ENCODE measurements around the gene RALA. TPM values are rescaled to one million over a fixed set of nuclear protein-coding genes. Genes with fewer than 3 reads are reported as not detected.

RALA gene
- total and polyA plus RNA-seq, 4 donors, result 5.7 to 18.8 (median 9.2) TPM

DNA sequence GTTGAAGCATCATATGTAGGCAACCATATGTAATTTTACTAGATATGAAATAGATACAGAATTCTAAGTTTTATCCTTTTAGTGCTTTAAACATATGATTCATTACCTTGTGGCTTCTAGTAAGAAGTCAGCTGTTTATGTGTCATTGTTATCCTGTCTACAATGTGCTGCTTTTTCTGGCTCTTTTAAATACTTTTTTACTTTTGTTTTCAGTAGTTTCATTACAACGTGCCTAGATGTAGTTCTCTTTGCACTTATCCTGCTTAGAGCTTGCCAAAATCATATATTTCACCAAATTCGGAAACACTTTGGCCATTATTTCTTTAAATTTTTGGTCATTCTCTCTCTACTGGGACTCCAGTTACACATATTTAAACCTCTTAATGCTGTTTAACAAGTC, 30.8 kb upstream of the RALA start:
- DNase-seq (ENCODE audit: low spot score), result no peak
- TF ChIP-seq TAF1 (conservative IDR thresholded peaks at IDR 0.05) (no peak), NR2F2 (IDR thresholded peaks at IDR 0.05) (no peak), JUND (IDR thresholded peaks at IDR 0.05) (no peak), SP1 (IDR thresholded peaks at IDR 0.05) (no peak), EGR1 (IDR thresholded peaks at IDR 0.05; ENCODE audit: low read depth in 2 of 2) (no peak), YY1 (IDR thresholded peaks at IDR 0.05) (no peak), RAD21 (IDR thresholded peaks at IDR 0.05) (no peak)
- Histone ChIP-seq H3K36me3 (ENCODE audit: control insufficient read depth in 4 of 4, insufficient read depth in 3 of 4, low read depth in 1 of 4, low read length in 3 of 4) (no peaks in the 10 kb centered on the region), H3K9ac (ENCODE audit: low read depth in 1 of 2, low read length in 2 of 2) (no peak overlapping the region), H3K27ac (ENCODE audit: low read depth in 1 of 2, low read length in 2 of 2) (no peak overlapping the region), H3K4me3 (ENCODE audit: low read depth in 1 of 3, low read length in 3 of 3) (no peak overlapping the region), H3K9me3 (ENCODE audit: control insufficient read depth in 4 of 4, low read length in 3 of 4) (no peaks in the 10 kb centered on the region), H3K27me3 (ENCODE audit: control insufficient read depth in 4 of 4, insufficient read depth in 4 of 4, low read length in 3 of 4) (no peaks in the 10 kb centered on the region), H3K4me1 (ENCODE audit: control insufficient read depth in 4 of 4, insufficient read depth in 4 of 4, low read length in 3 of 4) (no peaks in the 10 kb centered on the region)
- WGBS, result 50% methylated on average over 2 of the region's 2 CpGs

DNA sequence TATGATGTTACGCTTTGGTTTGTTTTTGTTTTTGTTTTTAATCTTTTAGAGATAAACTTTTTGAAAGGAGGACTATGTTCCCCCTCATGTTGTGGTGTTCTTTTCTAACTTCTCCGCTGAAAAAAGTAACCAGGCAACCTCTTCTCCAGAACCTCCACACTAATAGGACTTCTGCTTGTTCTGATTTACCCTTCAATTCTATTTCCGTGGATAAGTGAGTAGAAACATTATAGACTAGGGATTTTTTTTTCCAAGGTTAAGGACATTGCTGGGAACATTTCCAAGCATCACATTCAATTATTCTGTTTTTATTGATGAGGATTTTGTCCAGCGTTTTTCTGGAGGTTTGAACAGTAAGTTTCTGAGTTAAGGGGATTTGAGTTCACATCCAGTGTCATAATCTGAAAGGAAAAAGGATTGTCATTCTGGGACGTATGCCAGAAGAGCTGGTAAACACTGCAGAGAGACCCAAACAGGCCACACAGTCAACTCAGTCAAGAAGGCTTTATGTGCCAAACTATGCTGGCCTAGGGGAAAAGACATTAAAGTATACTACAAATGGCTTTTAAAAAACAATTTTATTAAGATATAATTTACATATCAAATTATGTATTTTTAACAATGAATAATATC, 28.3 kb upstream of the RALA start:
- Histone ChIP-seq H3K9me3 (ENCODE audit: control insufficient read depth in 4 of 4, low read length in 3 of 4) (no peaks in the 10 kb centered on the region), H3K27ac (ENCODE audit: low read depth in 1 of 2, low read length in 2 of 2) (no peak overlapping the region), H3K27me3 (ENCODE audit: control insufficient read depth in 4 of 4, insufficient read depth in 4 of 4, low read length in 3 of 4) (no peaks in the 10 kb centered on the region), H3K36me3 (ENCODE audit: control insufficient read depth in 4 of 4, insufficient read depth in 3 of 4, low read depth in 1 of 4, low read length in 3 of 4) (no peaks in the 10 kb centered on the region), H3K4me3 (ENCODE audit: low read depth in 1 of 3, low read length in 3 of 3) (no peak overlapping the region), H3K4me1 (ENCODE audit: control insufficient read depth in 4 of 4, insufficient read depth in 4 of 4, low read length in 3 of 4) (no peaks in the 10 kb centered on the region), H3K9ac (ENCODE audit: low read depth in 1 of 2, low read length in 2 of 2) (no peak overlapping the region)
- TF ChIP-seq, protein P1, sequence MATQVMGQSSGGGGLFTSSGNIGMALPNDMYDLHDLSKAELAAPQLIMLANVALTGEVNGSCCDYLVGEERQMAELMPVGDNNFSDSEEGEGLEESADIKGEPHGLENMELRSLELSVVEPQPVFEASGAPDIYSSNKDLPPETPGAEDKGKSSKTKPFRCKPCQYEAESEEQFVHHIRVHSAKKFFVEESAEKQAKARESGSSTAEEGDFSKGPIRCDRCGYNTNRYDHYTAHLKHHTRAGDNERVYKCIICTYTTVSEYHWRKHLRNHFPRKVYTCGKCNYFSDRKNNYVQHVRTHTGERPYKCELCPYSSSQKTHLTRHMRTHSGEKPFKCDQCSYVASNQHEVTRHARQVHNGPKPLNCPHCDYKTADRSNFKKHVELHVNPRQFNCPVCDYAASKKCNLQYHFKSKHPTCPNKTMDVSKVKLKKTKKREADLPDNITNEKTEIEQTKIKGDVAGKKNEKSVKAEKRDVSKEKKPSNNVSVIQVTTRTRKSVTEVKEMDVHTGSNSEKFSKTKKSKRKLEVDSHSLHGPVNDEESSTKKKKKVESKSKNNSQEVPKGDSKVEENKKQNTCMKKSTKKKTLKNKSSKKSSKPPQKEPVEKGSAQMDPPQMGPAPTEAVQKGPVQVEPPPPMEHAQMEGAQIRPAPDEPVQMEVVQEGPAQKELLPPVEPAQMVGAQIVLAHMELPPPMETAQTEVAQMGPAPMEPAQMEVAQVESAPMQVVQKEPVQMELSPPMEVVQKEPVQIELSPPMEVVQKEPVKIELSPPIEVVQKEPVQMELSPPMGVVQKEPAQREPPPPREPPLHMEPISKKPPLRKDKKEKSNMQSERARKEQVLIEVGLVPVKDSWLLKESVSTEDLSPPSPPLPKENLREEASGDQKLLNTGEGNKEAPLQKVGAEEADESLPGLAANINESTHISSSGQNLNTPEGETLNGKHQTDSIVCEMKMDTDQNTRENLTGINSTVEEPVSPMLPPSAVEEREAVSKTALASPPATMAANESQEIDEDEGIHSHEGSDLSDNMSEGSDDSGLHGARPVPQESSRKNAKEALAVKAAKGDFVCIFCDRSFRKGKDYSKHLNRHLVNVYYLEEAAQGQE (IDR thresholded peaks at IDR 0.05), result no peak
- TF ChIP-seq GABPA (IDR thresholded peaks at IDR 0.05 in 1 of 2, conservative IDR thresholded peaks at IDR 0.05 in 1 of 2), result no peak
- TF ChIP-seq, protein P2, sequence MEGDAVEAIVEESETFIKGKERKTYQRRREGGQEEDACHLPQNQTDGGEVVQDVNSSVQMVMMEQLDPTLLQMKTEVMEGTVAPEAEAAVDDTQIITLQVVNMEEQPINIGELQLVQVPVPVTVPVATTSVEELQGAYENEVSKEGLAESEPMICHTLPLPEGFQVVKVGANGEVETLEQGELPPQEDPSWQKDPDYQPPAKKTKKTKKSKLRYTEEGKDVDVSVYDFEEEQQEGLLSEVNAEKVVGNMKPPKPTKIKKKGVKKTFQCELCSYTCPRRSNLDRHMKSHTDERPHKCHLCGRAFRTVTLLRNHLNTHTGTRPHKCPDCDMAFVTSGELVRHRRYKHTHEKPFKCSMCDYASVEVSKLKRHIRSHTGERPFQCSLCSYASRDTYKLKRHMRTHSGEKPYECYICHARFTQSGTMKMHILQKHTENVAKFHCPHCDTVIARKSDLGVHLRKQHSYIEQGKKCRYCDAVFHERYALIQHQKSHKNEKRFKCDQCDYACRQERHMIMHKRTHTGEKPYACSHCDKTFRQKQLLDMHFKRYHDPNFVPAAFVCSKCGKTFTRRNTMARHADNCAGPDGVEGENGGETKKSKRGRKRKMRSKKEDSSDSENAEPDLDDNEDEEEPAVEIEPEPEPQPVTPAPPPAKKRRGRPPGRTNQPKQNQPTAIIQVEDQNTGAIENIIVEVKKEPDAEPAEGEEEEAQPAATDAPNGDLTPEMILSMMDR (IDR thresholded peaks at IDR 0.05; ENCODE audit: low read depth, low read length, missing input control), result no peak
- TF ChIP-seq, protein P3, sequence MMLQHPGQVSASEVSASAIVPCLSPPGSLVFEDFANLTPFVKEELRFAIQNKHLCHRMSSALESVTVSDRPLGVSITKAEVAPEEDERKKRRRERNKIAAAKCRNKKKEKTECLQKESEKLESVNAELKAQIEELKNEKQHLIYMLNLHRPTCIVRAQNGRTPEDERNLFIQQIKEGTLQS (IDR thresholded peaks at IDR 0.05), result no peak
- TF ChIP-seq RAD21 (IDR thresholded peaks at IDR 0.05), result no peak
- TF ChIP-seq SP1 (IDR thresholded peaks at IDR 0.05), result no peak
- TF ChIP-seq EGR1 (IDR thresholded peaks at IDR 0.05; ENCODE audit: low read depth in 2 of 2), result no peak
- TF ChIP-seq HNF4G (IDR thresholded peaks at IDR 0.05), result no peak
- no peak for TF ChIP-seq HNF4A (conservative IDR thresholded peaks at IDR 0.05)
- TF ChIP-seq JUND (IDR thresholded peaks at IDR 0.05), result no peak
- no peak for TF ChIP-seq NR2F2 (IDR thresholded peaks at IDR 0.05)
- TF ChIP-seq, protein P4, sequence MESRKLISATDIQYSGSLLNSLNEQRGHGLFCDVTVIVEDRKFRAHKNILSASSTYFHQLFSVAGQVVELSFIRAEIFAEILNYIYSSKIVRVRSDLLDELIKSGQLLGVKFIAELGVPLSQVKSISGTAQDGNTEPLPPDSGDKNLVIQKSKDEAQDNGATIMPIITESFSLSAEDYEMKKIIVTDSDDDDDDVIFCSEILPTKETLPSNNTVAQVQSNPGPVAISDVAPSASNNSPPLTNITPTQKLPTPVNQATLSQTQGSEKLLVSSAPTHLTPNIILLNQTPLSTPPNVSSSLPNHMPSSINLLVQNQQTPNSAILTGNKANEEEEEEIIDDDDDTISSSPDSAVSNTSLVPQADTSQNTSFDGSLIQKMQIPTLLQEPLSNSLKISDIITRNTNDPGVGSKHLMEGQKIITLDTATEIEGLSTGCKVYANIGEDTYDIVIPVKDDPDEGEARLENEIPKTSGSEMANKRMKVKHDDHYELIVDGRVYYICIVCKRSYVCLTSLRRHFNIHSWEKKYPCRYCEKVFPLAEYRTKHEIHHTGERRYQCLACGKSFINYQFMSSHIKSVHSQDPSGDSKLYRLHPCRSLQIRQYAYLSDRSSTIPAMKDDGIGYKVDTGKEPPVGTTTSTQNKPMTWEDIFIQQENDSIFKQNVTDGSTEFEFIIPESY (IDR thresholded peaks at IDR 0.05), result no peak
- TF ChIP-seq RXRA (IDR thresholded peaks at IDR 0.05), result no peak
- WGBS, result 56% methylated on average over 5 of the region's 5 CpGs
- DNase-seq (ENCODE audit: low spot score), result no peak

Measured in liver (tissue), 9 donors.